Activated gamma-delta T cell treated with anti-CD3 and anti-CD28 coated beads, Interleukin-2, amount 50 U/mL, for 16 hours (primary cell): ENCODE results near the gene ZNF761.
A peak's percentile ranks its signal among the peaks of the same experiment; 100 is the strongest.
"Not testable (repeated sequence)": the region's sequence is repeated elsewhere in the genome, so short reads cannot be mapped to it uniquely, and the experiment has no call there.

Experiments
- DNase-seq: peaks from one replicate; pipeline ENCODE4 v3.0.0-alpha.2; 2020; ENCODE audit warnings: low read depth

ZNF761 gene

DNA sequence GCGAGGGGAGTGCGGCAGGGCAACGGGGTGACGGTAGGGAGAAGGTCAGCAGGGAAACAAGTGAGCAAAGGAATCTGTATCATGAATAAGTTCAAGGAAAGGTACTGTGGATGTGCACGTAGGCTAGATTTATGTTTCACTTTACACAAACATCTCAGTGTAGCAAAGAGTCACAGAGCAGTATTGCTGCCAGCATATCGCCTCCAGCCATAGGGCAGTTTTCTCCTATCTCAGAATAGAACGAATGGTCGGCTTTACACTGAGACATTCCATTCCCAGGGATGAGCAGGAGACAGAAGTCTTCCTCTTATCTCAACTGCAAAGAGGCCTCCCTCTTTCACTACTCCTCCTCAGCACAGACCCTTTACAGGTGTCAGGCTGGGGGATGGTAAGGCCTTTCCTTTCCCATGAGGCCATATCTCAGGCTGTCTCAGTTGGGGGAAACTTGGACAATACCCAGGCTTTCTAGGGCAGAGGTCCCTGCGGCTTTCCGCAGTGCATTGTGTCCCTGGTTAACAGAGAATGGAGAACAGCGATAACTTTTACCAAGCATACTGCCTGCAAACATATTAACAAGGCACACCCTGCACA lies 28.4 kb downstream of the ZNF761 start:
- DNase-seq = not testable (repeated sequence)

DNA sequence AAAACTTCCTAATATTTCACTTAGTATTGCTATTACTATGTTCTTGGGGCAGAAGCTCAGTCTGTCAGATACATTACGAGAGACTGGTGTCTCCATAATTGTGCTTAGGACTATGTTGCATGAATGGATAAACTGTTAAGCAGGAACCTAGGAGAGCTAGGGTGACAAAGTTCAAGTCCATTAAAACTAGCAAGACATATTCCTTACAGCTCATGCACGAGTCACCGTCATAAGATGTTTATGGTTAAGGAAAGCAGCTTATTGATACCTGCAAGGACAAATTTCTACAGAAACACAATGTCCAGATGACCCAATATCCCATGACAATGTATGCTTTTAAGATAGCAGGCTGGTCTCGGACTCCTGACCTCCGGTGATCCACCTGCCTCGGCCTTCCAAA lies 30.1 kb downstream of the ZNF761 start:
- DNase-seq = no peak

DNA sequence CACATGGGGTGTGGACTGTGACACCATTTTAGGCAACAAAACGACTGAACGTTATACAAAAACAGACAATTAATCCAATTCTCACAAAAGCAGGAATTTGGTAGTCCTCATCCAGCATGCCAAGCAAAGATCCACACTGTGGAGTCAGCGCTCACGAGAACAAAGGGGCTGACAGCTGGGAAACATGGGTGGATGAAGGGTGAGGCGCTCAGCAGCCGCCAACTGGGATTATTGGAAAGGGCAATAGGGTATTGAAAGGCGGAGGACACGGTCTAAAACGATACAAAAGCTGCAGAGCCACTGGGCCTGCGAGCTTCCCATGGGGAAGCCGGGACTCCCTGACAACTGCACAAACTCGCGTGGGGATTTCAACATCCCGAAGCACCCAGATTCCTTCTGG lies 31.1 kb downstream of the ZNF761 start:
- no peak for DNase-seq

DNA sequence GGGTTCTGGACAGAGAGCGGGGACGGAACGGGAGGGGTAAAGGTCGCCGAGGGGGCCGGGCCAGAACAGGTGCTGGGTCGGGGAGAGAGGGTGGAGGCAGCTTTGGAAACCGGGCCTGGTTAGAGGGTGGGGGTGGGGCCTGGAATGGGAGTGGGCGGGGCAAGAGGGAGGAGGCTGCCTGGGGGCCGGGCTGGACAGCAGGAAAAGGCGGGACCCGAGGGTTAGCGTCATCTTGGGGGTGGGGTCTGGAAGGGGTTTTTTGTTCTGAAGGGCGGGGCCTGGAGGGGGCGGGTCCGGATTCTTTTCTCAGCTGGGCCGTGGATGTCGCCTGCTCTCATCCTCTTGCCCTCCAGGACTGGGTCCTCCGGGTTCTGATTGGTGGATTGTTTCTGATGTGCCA lies 31.5 kb downstream of the ZNF761 start:
- no peak for DNase-seq

DNA sequence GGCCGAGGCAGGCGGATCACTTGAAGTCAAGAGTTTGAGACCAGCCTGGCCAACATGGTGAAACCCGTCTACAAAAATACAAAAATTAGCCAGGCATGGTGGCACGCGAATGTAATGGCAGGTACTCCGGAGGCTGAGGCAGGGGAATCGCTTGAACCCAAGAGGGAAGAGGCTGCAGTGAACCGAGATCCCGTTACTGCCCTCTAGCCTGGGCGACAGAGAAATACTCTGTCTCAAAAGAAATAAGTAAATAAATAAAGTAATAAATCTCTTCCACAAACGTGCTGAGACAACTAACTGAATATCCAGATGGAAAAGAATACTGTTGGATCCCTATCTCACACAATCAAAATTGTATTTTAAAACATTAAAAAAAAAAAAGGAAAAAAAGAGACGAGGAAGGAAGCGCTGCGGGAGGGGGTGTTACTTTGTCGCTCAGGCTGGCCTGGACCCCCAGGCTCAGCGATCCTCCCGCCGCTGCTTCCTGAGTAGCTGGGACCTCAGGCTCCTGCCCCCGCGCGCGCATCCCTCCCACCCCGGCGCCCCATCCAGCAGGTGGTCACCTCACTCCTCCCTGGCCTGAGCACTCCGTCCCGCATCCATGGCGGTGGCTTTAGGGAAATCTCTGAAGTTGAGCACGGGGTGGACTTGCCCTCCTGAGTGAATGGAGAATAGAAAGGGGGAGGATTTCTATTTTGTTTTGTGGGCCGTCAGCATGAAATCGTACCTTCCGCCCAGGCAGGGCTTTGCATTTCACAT lies 35.1 kb downstream of the ZNF761 start:
- no peak for DNase-seq

DNA sequence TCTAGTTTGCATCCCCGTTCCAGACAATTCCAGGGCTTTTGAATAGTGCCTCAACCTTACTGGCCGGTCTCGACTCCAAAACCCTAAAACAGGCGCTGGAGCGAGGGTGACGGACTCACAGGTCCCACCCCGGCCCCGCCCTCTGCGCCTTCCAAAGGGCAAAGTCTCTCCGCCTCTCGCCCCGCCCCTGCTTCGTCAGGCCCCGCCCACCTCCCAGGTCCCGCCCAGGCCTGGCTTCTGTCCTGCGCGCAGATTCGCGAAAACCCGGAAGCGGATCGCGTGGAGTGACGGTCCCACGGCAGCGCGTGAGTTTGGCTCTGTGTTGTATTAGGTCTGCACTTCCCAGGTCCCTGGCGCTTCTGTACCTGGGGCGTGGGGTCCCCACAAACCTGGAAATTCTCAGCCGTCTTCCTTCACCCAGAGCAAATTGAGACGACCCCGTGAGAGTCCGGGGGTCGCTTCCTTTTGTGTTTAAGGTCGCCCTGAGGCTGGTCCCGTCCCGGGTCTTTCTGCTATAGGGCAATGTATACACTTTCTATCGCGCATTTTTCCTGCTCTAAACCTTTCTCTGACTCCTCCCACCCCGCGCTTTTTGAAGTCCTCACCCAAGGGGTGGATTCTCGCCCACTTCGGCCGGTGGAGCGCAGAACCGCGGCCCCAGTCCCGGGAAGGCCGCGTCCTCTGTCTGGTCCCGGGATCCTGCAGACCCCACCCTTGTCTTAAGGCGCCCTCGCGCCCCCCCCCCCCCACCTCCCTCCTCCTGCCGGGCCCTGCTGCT lies 35.9 kb downstream of the ZNF761 start, which contains the start of gene ZNF813:
Gene ZNF813, plus strand, starts transcription at position 249 of the 778 bp plus-strand sequence. CDS start 16,090 bp downstream, outside the sequence.
- peak; percentile 93 for DNase-seq

DNA sequence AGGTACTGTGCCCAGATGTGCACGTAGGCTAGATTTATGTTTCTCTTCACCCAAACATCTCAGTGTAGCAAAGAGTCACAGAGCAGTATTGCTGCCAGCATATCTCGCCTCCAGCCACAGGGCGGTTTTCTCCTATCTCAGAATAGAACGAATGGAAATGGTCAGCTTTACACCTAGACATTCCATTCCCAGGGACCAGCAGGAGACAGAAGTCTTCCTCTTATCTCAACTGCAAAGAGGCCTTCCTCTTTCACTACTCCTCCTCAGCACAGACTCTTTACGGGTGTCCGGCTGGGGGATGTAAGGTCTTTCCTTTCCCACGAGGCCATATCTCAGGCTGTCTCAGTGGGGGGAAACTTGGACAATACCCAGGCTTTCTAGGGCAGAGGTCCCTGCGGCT lies 36.8 kb downstream of the ZNF761 start:
- DNase-seq = not testable (repeated sequence)

DNA sequence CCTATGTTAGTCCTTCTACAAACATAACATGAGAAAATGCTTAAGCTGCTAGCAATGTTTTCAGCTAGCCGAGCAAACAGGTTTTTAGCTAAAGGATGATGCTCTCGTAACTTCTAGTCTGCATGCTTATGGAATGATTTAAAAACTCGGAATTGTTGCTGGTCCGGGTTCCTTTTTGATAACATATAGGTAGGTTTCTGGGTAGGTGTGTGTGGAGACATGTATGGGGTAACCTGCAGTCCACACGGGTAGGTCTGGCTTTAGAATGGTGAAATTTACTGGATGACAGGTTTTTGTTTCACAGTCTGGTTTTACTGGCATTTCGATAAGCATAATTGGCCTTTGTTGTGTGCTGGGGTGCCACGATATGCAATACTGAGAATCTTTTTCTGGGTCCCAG lies 40.1 kb downstream of the ZNF761 start:
- no peak for DNase-seq

DNA sequence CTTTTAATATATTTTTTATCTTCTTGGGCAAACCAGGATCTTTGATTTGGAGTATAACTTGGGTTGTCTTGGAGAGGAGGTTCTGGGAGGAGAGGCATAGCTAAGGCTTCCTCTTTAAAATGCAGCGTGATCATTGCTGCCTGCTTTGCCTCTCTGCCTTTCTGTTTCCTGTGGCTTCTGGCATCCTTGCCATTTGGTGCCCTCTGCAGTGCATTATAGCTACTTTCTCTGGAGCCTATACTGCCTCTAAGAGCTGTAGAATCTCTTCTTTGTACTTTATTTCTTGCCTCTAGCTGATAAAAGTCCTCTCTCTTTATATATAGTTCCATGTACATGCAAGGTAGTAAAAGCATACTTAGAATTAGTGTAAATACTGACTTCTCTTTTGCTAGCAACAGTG lies 43.0 kb downstream of the ZNF761 start:
- DNase-seq = not testable (repeated sequence)

DNA sequence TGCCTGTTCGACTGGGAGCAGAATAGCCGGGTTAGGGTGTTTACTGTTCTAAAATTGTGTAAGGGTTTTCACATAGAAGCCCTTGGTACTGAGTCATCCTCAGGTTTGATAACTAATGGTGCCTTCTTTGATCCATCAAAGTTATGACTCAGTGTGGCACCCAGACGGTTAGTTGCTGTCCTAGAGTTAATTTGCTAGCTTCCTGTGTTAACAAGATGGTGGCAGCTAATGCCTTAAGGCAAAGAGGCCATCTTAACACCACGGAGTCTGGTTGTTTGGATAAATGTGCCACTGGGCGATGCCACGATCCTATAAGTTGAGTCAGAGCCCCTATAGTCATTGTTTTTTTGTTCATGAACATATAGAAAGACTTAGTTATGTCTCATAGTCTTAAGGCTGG lies 43.7 kb downstream of the ZNF761 start:
- not testable (repeated sequence) for DNase-seq

DNA sequence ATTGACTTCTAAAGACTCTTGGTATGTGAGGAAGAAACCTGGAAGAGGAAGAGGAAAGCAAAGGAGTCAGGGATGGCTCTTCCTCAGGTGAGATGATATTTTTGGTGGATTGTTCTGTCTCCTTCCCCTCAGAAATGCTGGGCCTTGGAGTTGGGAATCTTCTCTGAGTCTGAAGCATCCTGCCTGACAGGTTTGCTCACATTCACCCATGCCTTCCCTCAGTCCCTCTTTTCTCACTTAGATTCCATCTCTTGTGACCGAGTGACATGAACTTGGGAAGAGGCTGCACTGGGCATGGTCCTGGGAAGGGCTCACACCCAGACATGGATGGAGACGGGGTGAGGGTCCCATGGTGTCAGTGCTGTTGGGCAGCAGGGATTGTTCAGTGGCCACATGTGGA lies 52.0 kb downstream of the ZNF761 start:
- not testable (repeated sequence) for DNase-seq

DNA sequence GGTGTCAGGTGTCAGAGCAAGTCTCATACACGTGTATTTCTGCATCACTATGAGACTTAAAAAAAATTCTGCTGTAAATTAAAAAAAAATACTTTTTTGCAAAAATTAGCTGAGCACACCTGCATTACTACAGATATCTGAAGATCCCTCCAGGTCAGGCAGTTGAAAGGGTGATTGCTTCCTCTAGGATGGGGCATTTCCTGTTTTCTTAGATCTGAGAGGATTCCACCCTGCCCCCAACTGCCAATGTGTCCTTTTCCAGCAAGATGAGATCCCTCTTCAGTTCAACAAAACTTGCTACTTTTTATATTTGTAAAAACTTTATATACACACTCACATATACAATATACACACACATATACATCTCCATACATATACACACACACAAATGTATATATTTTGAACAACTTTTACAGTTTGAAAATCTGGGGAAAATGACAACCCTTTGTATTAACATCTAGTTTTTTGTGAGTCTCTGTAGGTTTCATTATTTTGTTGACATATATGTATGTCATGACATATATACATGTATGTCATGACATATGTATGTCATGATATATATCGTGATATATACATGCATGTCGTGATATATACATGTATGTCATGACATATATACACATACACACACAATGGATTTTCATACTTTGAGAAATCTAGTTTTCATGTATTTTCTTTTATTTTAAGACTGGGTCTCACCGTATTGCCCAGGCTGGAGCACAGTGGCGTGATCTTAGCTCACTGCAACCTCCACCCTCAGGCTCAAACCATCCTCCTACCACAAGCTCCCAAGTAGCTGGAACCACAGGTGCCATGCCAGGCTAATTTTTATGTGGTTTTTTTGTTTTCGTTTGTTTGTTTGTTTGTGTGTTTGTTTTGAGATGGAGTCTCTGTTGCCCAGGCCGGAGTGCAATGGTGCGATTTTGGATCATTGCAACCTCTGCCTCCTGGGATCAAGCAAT lies 53.5 kb downstream of the ZNF761 start:
- DNase-seq = no peak

DNA sequence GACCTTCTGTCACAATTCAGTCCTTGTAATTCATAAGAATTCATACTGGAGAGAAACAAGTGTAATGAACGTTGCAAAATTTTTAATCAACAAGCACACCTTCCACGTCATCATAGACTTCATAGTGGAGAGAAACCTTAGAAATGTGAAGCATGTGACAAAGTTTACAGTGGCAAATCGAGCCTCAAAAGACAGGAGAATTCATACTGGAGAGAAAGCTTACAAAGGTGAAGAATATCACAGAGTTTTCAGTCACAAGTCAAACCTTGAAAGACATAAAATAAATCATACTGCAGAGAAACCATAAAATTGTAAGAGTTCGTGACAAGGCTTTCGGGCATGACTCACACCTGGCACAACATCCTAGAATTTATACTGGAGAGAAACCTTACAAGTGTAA lies 60.4 kb downstream of the ZNF761 start:
- DNase-seq = no peak

DNA sequence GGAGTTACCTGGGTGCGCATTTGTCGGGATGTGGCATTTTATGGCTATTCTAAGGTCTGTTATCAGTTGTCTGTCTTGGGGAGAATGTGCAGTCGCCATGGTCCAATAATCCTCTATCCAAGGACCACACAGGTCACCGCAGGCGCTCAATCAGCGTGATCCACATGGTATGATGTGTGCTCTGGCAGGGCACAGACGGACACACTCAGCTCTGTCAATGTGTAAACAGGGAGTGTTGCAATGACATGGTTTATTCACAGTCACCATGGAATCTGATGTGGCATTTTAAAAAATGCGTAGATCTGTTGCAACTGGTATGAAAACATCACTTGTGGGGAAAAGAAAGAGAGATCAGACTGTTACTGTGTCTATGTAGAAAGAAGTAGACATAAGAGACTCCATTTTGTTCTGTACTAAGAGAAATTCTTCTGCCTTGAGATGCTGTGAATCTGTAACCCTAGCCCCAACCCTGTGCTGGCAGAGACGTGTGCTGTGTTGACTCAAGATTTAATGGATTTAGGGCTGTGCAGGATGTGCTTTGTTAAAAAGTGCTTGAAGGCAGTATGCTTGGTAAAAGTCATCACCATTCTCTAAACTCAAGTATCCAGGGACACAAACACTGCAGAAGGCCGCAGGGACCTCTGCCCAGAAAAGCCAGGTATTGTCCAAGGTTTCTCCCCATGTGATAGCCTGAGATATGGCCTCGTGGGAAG lies 65.7 kb downstream of the ZNF761 start:
- DNase-seq = not testable (repeated sequence)

DNA sequence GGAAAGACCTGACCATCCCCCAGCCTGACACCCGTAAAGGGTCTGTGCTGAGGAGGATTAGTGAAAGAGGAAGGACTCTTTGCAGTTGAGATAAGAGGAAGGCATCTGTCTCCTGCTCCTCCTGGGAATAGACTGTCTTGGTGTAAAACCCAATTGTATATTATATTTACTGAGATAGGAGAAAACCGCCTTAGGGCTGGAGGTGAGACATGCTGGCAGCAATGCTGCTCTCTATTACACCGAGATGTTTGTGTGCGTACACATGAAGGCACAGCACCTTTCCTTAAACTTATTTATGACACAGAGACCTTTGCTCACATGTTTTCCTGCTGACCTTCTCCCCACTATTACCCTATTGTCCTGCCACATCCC lies 66.2 kb downstream of the ZNF761 start:
- not testable (repeated sequence) for DNase-seq

DNA sequence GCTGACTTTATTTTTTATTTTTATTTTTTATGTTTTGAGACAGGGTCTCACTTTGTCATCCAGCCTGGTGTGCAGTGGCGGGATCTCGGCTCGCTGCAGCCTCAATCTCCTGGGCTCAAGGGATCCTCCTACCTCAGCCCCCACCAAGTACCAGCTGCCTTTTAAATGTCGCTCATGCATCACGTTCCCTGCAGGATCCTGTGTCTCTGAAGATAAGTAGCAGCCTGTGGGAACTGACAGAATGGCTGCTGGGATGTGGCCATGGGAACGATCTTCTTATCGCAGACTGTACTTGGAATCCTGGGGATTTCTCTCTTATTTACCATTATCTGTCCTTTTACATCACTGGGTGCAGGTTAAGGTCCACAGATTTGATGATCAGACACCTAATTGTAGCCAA lies 71.4 kb downstream of the ZNF761 start:
- DNase-seq = not testable (repeated sequence)

DNA sequence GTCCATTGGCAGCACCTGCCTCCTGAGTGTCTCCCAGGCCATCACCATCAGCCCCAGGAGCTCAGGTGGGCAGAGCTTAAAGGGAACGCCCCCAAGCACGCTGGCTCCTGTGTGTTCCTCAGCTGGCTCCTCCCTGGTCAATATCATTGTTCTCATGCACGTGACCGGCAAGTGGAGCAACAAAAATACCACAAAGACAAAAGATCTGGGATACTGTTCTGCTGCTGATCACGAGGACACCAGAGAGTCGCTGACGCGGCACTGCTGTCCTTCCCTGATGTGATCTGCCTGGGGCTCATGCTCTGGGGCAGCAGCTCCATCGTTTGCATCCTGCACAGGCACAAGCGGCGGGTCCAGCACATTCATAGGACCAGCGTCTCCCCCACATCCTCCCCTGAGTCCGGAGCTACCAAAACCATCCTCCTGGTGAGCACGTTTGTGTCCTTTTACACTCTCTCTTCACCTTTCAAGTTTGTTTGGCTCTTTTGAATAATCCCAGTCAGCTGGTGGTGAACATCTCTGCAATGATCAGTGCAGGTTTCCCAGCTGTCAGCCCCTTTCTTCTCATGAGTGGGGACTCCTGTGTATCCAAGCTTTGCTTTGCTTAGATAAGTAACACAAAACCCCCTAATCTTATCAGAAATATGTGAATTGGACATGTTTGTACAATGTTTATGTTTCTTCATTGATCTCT lies 72.0 kb downstream of the ZNF761 start:
- not testable (repeated sequence) for DNase-seq

DNA sequence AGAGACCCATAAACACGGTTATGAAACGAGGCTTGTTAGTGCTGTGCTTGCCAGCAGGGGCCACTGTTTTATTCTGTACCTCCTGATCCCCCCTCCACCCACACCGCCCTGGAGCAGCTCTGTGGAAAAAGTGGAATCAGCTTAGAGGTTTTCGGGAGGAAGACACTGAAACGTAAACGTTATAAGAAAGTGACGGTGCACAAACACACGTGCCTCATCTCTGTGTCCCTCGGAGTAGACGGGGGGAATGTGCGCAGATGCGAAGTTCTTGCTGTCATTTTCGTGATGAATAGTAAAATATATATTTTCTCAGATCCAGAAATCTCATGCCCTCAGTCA lies 72.5 kb downstream of the ZNF761 start:
- not testable (repeated sequence) for DNase-seq

DNA sequence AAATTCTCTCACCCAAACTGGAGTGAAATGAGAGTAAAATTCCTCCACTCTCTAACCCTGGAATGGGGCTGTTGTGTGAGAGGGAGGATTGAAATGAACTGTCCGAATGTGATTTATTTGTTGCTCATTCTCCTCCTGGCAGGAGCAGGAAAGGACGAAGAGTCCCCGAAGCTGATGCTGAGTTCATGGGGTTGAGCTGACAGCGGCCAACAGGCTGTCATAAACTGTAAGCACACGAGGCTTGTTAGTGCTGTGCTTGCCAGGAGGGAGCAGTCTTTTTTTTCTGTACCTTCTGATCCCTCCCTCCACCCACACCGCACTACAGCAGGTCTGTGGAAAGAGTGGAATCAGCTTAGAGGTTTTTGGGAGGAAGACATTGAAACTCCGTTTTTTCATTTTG lies 73.1 kb downstream of the ZNF761 start:
- DNase-seq = no peak

DNA sequence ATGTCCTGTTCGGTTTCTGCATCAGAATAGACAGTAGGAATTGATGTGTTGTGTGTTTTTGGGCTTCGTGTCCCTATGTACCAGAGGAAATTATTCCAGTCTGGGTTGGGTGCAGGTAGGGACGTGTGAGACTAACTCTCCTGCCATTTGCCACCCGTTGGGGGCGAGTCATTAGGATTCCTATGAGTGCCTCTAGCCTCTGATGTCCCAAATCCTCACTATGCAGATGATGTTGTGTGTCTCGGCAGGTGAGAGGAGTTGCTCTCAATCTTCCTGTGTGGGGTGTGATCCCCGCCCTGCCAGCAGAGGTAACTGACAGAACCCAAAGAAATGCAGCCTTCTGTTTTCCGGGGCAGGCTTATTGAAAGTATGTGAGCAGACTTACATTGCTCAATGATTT lies 74.9 kb downstream of the ZNF761 start:
- no peak for DNase-seq
